HTR-8/SVneo (cell line): ENCODE results near the gene ANO4.
A peak's percentile ranks its signal among the peaks of the same experiment; 100 is the strongest.

Experiments used
- DNase-seq: peaks from one replicate; pipeline ENCODE4 v3.0.0; 2011; ENCODE audit warnings: low spot score, mixed read lengths; ENCODE audit not compliant: insufficient read length
- FAIRE-seq: peaks from 2 replicates; lab custom pipeline; 2011; peaks lifted over from hg19 to GRCh38; lab: Jason Lieb, UNC

Gene ANO4

GRCh38 chr12:100864366-100864765 is 69.8 kb downstream of the ANO4 start:
- DNase-seq (no peak), FAIRE-seq (no peak)

- no peak for DNase-seq
- FAIRE-seq: no peak
These were observed 73.2 kb downstream of the ANO4 start for GRCh38 chr12:100867639-100868393.

GRCh38 chr12:100868487-100868886 is 73.9 kb downstream of the ANO4 start:
- no peak for FAIRE-seq
- DNase-seq: no peak

GRCh38 chr12:100871195-100871734 is 76.7 kb downstream of the ANO4 start:
- DNase-seq: no peak
- no peak for FAIRE-seq

GRCh38 chr12:100875156-100875555 is 80.6 kb downstream of the ANO4 start:
- DNase-seq (no peak), FAIRE-seq (no peak)

- FAIRE-seq: no peak
- no peak for DNase-seq
These were observed 81.2 kb downstream of the ANO4 start for GRCh38 chr12:100875771-100876170.

GRCh38 chr12:100877776-100878175 is 83.2 kb downstream of the ANO4 start:
- FAIRE-seq (no peak), DNase-seq (no peak)

GRCh38 chr12:100895192-100895591 is 100.6 kb downstream of the ANO4 start:
- DNase-seq (no peak), FAIRE-seq (no peak)

GRCh38 chr12:100896192-100896591 is 101.6 kb downstream of the ANO4 start:
- FAIRE-seq (no peak), DNase-seq (no peak)

- FAIRE-seq (no peak), DNase-seq (no peak)
These were observed 102.7 kb downstream of the ANO4 start for GRCh38 chr12:100897240-100897639.

- DNase-seq (no peak), FAIRE-seq (no peak)
These were observed 104.7 kb downstream of the ANO4 start for GRCh38 chr12:100899301-100899700.

GRCh38 chr12:100900808-100901207 is 106.2 kb downstream of the ANO4 start:
- no peak for FAIRE-seq

GRCh38 chr12:100901266-100901665 is 106.7 kb downstream of the ANO4 start:
- DNase-seq: no peak
- FAIRE-seq: no peak

More at GRCh38 chr12:100900808-100901207, 106.2 kb downstream of the ANO4 start:
- DNase-seq: no peak

- DNase-seq (no peak), FAIRE-seq (no peak)
These were observed 109.7 kb downstream of the ANO4 start for GRCh38 chr12:100904270-100904669.

GRCh38 chr12:100908501-100908900 is 113.9 kb downstream of the ANO4 start:
- FAIRE-seq: no peak
- no peak for DNase-seq

GRCh38 chr12:100913872-100914592 is 119.5 kb downstream of the ANO4 start:
- DNase-seq (no peak), FAIRE-seq (no peak)

- DNase-seq: no peak
- FAIRE-seq: no peak
These were observed 124.5 kb downstream of the ANO4 start for GRCh38 chr12:100919116-100919515.

GRCh38 chr12:100920493-100920892 is 125.9 kb downstream of the ANO4 start:
- FAIRE-seq (no peak), DNase-seq (no peak)

- FAIRE-seq: no peak
These were observed 132.2 kb downstream of the ANO4 start for GRCh38 chr12:100926669-100927248.

GRCh38 chr12:100927826-100928225 is 133.2 kb downstream of the ANO4 start:
- no peak for FAIRE-seq
- DNase-seq: peak; percentile 5

More at GRCh38 chr12:100926669-100927248, 132.2 kb downstream of the ANO4 start:
- DNase-seq: no peak

- DNase-seq (no peak), FAIRE-seq (no peak)
These were observed 138.0 kb downstream of the ANO4 start for GRCh38 chr12:100932571-100932970.
